ENCODE results near the gene C11orf65. TPM values are rescaled to one million over a fixed set of nuclear protein-coding genes. Genes with fewer than 3 reads are reported as not detected.

C11orf65 gene
- total RNA-seq, 1 donor from 2014 or later = 1.3 TPM

- intact Hi-C loops (cut with DNase I) = no loop called here
- H3K4me3 ChIP-seq = no peak overlapping the region
- peaks cover 27% of the 10 kb centered on the region for H3K36me3 ChIP-seq
Observed at GRCh38 chr11:108343714-108344113, 123.6 kb downstream of the C11orf65 start.

GRCh38 chr11:108341654-108342053 lies 125.7 kb downstream of the C11orf65 start:
- intact Hi-C loops (cut with DNase I) = no loop called here
- Histone ChIP-seq H3K4me3 (no peak overlapping the region), H3K36me3 (peaks cover 30% of the 10 kb centered on the region), H3K27ac (no peak overlapping the region), H3K27me3 (ENCODE audit: low read depth) (no peaks in the 10 kb centered on the region), H3K9me3 (no peaks in the 10 kb centered on the region), H3K4me1 (no peaks in the 10 kb centered on the region)
- DNase-seq = no peak
- no peak for ATAC-seq
- no peak for TF ChIP-seq CTCF (IDR thresholded peaks at IDR 0.05)

More at GRCh38 chr11:108343714-108344113, 123.6 kb downstream of the C11orf65 start:
- H3K27ac ChIP-seq = no peak overlapping the region
- H3K4me1 ChIP-seq = no peaks in the 10 kb centered on the region
- no peaks in the 10 kb centered on the region for H3K27me3 ChIP-seq (ENCODE audit: low read depth)
- no peak for ATAC-seq
- no peak for TF ChIP-seq CTCF (IDR thresholded peaks at IDR 0.05)
- DNase-seq = no peak
- H3K9me3 ChIP-seq = no peaks in the 10 kb centered on the region

- Histone ChIP-seq H3K9me3 (no peaks in the 10 kb centered on the region), H3K27me3 (ENCODE audit: low read depth) (no peaks in the 10 kb centered on the region), H3K4me3 (no peak overlapping the region), H3K4me1 (no peaks in the 10 kb centered on the region), H3K36me3 (peaks cover 31% of the 10 kb centered on the region), H3K27ac (no peak overlapping the region)
- TF ChIP-seq CTCF (IDR thresholded peaks at IDR 0.05) = no peak
- intact Hi-C loops (cut with DNase I) = no loop called here
- ATAC-seq (no peak), DNase-seq (no peak)
Observed at GRCh38 chr11:108340973-108341372, 126.4 kb downstream of the C11orf65 start.

- intact Hi-C loops (cut with DNase I) = no loop called here
- Histone ChIP-seq H3K27me3 (ENCODE audit: low read depth) (no peaks in the 10 kb centered on the region), H3K4me1 (no peaks in the 10 kb centered on the region), H3K4me3 (no peak overlapping the region), H3K9me3 (no peaks in the 10 kb centered on the region), H3K36me3 (peaks cover 41% of the 10 kb centered on the region), H3K27ac (no peak overlapping the region)
- DNase-seq = no peak
- no peak for ATAC-seq
- no peak for TF ChIP-seq CTCF (IDR thresholded peaks at IDR 0.05)
Observed at GRCh38 chr11:108338750-108339149, 128.6 kb downstream of the C11orf65 start.

- no peaks in the 10 kb centered on the region for H3K4me1 ChIP-seq
- H3K4me3 ChIP-seq = no peak overlapping the region
- intact Hi-C loops (cut with DNase I) = no loop called here
- H3K27me3 ChIP-seq (ENCODE audit: low read depth) = no peaks in the 10 kb centered on the region
- H3K9me3 ChIP-seq = no peaks in the 10 kb centered on the region
- no peak overlapping the region for H3K27ac ChIP-seq
- TF ChIP-seq CTCF (IDR thresholded peaks at IDR 0.05) = no peak
- ATAC-seq = no peak
- H3K36me3 ChIP-seq = peaks cover 91% of the 10 kb centered on the region
- DNase-seq = no peak
Observed at GRCh38 chr11:108333403-108333899, 133.9 kb downstream of the C11orf65 start.

Other genes starting within 250 kb of the C11orf65 start
- 16.7 TPM for gene NPAT, start 244.9 kb downstream of the C11orf65 start, total RNA-seq
- 91.3 TPM for gene ATM, start 244.5 kb downstream of the C11orf65 start, total RNA-seq
- 19.1 TPM for gene POGLUT3, start 30.9 kb upstream of the C11orf65 start, total RNA-seq
- gene EXPH5, start 126.2 kb upstream of the C11orf65 start, total RNA-seq = 34.9 TPM
- gene DDX10, start 197.5 kb upstream of the C11orf65 start, total RNA-seq = 21.1 TPM